CD4-positive, alpha-beta T cell (primary cell): ENCODE measurements around the gene GPC5. TPM values are rescaled to one million over a fixed set of nuclear protein-coding genes. Genes with fewer than 3 reads are reported as not detected.

ENCODE experiments used
- ATAC-seq: fragments of 200-7000 bp; cut with Tn5 transposase; one replicate; pipeline ENCODE4 v1.10.0; 2022; ENCODE audit warnings: mild to moderate bottlenecking; ENCODE audit not compliant: poor library complexity
- CTCF ChIA-PET: fragments of 350-600 bp; sonication (Branson Sonifier 250); formaldehyde crosslinking; loops from one replicate; lab custom pipeline; 2021; ENCODE audit warnings: antibody characterized with exemption, inconsistent platforms; lab: Charles Lee
- POLR2A ChIA-PET: fragments of 350-600 bp; sonication (Branson Sonifier 250); formaldehyde crosslinking; loops from one replicate; lab custom pipeline; 2021; ENCODE audit warnings: antibody characterized with exemption, inconsistent platforms; lab: Charles Lee
- DNase-seq, 14 experiments: peaks; one replicate each; pipeline ENCODE4 v3.0.0-alpha.2; 2013 to 2020; ENCODE audit warnings: mixed read lengths in 2 of 14
- H3K27ac ChIP-seq, 2 donors: one replicate each; pipeline versions ENCODE4 v1.5.1 to v1.7.0; 2013; ENCODE audit warnings: low read length in 2 of 2, low read depth in 1 of 2, mild to moderate bottlenecking in 1 of 2
- H3K27me3 ChIP-seq, 2 experiments: 1 replicate in 1 of 2; 2 replicates in 1 of 2; pipeline versions ENCODE4 v1.6.1 to v1.7.0; 2013; ENCODE audit warnings: low read length in 2 of 2, control low read depth in 1 of 2, mild to moderate bottlenecking in 1 of 2, moderate library complexity in 1 of 2; ENCODE audit not compliant: insufficient read depth in 2 of 2, control insufficient read depth in 1 of 2
- H3K36me3 ChIP-seq: one replicate; pipeline ENCODE4 v1.6.1; 2013; ENCODE audit warnings: low read length, control low read depth; ENCODE audit not compliant: insufficient read depth
- H3K4me1 ChIP-seq: one replicate; pipeline ENCODE4 v1.6.1; 2013; ENCODE audit warnings: low read length, control low read depth; ENCODE audit not compliant: insufficient read depth
- H3K4me3 ChIP-seq: one replicate; pipeline ENCODE4 v1.5.1; 2013; ENCODE audit warnings: mild to moderate bottlenecking, low read length, moderate library complexity
- H3K9me3 ChIP-seq, 2 experiments: 1 replicate in 1 of 2; 2 replicates in 1 of 2; pipeline versions ENCODE4 v1.6.1 to v1.7.0; 2013; ENCODE audit warnings: low read length in 2 of 2, mild to moderate bottlenecking in 2 of 2, control low read depth in 1 of 2, moderate library complexity in 1 of 2; ENCODE audit not compliant: control insufficient read depth in 1 of 2, insufficient read depth in 1 of 2
- H3K27ac Mint-ChIP-seq: one replicate; pipeline ENCODE4 v1.8.0; 2020; ENCODE audit warnings: mixed read lengths
- H3K27me3 Mint-ChIP-seq: one replicate; pipeline ENCODE4 v1.8.0; 2021; ENCODE audit warnings: mixed read lengths
- H3K36me3 Mint-ChIP-seq: one replicate; pipeline ENCODE4 v1.8.0; 2021; ENCODE audit warnings: low read depth, mixed read lengths
- H3K4me1 Mint-ChIP-seq: one replicate; pipeline ENCODE4 v1.8.0; 2021; ENCODE audit warnings: low read depth, mixed read lengths
- H3K4me3 Mint-ChIP-seq: one replicate; pipeline ENCODE4 v1.8.0; 2020; ENCODE audit warnings: mild to moderate bottlenecking, mixed read lengths
- H3K9me3 Mint-ChIP-seq: one replicate; pipeline ENCODE4 v1.8.0; 2020; ENCODE audit warnings: mixed read lengths
- intact Hi-C, 2 experiments: fragments of 100-400 bp; cut with DNase I in 1 of 2; cut with micrococcal nuclease in 1 of 2; formaldehyde crosslinking; loops; one replicate each; pipeline versions ENCODE4 v1.15.1 to v1.9.0; 2023 to 2025; cut with DNase I, micrococcal nuclease
- total RNA-seq, 174 experiments: library from RNA in 2 of 174; stranded (reverse) in 2 of 174; gene quantifications; one replicate each; pipeline ENCODE4 v1.2.3 and lab custom pipeline; 2021 to 2026
- TF ChIP-seq, protein P1 (sequence below): fragments of 200-600 bp; IDR thresholded peaks from one replicate; pipeline ENCODE4 v1.8.0; 2022; ENCODE audit warnings: antibody characterized with exemption, mild to moderate bottlenecking

The GPC5 gene
- total RNA-seq, 2 experiments from 2014 or later, result not detected

DNA sequence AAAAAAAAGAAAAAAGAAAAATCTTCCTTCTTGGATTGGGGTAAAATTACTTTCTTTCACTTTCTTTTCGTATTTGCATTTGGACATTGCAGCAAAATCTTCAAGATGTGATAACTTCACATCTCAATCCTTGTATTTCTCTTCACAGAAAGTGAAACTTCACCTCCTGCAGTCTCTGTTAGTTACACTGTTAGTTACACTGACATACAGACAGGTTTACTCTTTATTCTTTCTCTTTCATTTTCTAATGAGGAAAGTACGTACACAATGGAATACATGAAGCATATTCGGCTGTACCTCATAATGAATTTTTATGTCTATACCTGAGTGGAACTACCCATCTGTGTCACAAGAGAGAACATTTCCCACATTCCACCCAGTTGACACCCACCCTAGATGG is 1369.0 kb downstream of the GPC5 start:
- peaks cover 0 to 5% of the 10 kb centered on the region in 2 experiments for H3K9me3 ChIP-seq
- Mint-ChIP-seq H3K27me3 (no peaks in the 10 kb centered on the region), H3K4me3 (no peak overlapping the region), H3K27ac (no peak overlapping the region), H3K36me3 (no peaks in the 10 kb centered on the region), H3K9me3 (no peaks in the 10 kb centered on the region), H3K4me1 (no peaks in the 10 kb centered on the region)
- no peaks in the 10 kb centered on the region for H3K4me1 ChIP-seq
- H3K36me3 ChIP-seq, result no peaks in the 10 kb centered on the region
- CTCF ChIA-PET, result no interaction called here
- TF ChIP-seq, protein P1, sequence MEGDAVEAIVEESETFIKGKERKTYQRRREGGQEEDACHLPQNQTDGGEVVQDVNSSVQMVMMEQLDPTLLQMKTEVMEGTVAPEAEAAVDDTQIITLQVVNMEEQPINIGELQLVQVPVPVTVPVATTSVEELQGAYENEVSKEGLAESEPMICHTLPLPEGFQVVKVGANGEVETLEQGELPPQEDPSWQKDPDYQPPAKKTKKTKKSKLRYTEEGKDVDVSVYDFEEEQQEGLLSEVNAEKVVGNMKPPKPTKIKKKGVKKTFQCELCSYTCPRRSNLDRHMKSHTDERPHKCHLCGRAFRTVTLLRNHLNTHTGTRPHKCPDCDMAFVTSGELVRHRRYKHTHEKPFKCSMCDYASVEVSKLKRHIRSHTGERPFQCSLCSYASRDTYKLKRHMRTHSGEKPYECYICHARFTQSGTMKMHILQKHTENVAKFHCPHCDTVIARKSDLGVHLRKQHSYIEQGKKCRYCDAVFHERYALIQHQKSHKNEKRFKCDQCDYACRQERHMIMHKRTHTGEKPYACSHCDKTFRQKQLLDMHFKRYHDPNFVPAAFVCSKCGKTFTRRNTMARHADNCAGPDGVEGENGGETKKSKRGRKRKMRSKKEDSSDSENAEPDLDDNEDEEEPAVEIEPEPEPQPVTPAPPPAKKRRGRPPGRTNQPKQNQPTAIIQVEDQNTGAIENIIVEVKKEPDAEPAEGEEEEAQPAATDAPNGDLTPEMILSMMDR, result no peak
- ATAC-seq (no peak), DNase-seq (no peak)
- POLR2A ChIA-PET, result no interaction called here
- H3K27me3 ChIP-seq, result no peaks in the 10 kb centered on the region
- intact Hi-C loops, result no loop called here
- no peak overlapping the region for H3K4me3 ChIP-seq
- no peak overlapping the region for H3K27ac ChIP-seq

- no peak for DNase-seq
- Mint-ChIP-seq H3K4me1 (no peaks in the 10 kb centered on the region), H3K27ac (no peak overlapping the region), H3K36me3 (no peaks in the 10 kb centered on the region), H3K4me3 (no peak overlapping the region), H3K9me3 (peaks cover under 1% of the 10 kb centered on the region), H3K27me3 (no peaks in the 10 kb centered on the region)
- Histone ChIP-seq H3K27me3 (no peaks in the 10 kb centered on the region), H3K36me3 (no peaks in the 10 kb centered on the region), H3K4me1 (no peaks in the 10 kb centered on the region), H3K9me3 (peaks cover 0 to 5% of the 10 kb centered on the region in 2 experiments), H3K4me3 (no peak overlapping the region), H3K27ac (no peak overlapping the region)
- TF ChIP-seq, protein P1, result no peak
- intact Hi-C loops, result no loop called here
- ATAC-seq, result no peak
- POLR2A ChIA-PET, result no interaction called here
- CTCF ChIA-PET, result no interaction called here
Observed at GRCh38 chr13:92768602-92769001, 1370.2 kb downstream of the GPC5 start.

DNA sequence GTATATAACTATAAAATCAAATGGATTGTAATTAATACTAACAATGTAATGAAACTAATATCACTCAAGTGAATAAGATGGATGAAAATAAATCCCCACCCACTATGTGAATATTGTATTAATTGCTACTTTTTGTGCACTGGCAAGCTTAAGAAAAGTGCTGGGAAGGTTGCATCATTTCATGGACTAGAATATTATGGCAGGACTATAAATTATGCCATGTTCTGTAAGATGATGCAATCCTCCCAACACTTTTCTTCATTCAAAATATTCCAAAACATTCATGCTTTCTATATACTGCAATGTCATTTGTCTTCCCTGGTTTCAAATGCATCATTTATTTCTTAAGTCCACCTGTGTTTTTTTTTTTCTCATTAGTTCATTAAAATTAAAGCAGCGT is 1370.6 kb downstream of the GPC5 start:
- POLR2A ChIA-PET, result no interaction called here
- no peak overlapping the region for H3K27ac Mint-ChIP-seq
- DNase-seq, result no peak
- H3K9me3 Mint-ChIP-seq, result peaks cover 3% of the 10 kb centered on the region
- no peaks in the 10 kb centered on the region for H3K27me3 ChIP-seq
- no peaks in the 10 kb centered on the region for H3K36me3 Mint-ChIP-seq
- no peaks in the 10 kb centered on the region for H3K27me3 Mint-ChIP-seq
- TF ChIP-seq, protein P1, result no peak
- no peaks in the 10 kb centered on the region for H3K36me3 ChIP-seq
- CTCF ChIA-PET, result no interaction called here
- no peak for ATAC-seq
- no peak overlapping the region for H3K4me3 Mint-ChIP-seq
- H3K4me1 Mint-ChIP-seq, result no peaks in the 10 kb centered on the region
- no peak overlapping the region for H3K27ac ChIP-seq
- H3K4me3 ChIP-seq, result no peak overlapping the region
- intact Hi-C loops, result no loop called here
- no peaks in the 10 kb centered on the region for H3K4me1 ChIP-seq
- peaks cover 0 to 5% of the 10 kb centered on the region in 2 experiments for H3K9me3 ChIP-seq
